ENCODE measurements around the gene OR1F1.
A peak's percentile ranks its signal among the peaks of the same experiment; 100 is the strongest.
"Not testable (repeated sequence)": the region's sequence is repeated elsewhere in the genome, so short reads cannot be mapped to it uniquely, and the experiment has no call there.

The OR1F1 gene

DNA sequence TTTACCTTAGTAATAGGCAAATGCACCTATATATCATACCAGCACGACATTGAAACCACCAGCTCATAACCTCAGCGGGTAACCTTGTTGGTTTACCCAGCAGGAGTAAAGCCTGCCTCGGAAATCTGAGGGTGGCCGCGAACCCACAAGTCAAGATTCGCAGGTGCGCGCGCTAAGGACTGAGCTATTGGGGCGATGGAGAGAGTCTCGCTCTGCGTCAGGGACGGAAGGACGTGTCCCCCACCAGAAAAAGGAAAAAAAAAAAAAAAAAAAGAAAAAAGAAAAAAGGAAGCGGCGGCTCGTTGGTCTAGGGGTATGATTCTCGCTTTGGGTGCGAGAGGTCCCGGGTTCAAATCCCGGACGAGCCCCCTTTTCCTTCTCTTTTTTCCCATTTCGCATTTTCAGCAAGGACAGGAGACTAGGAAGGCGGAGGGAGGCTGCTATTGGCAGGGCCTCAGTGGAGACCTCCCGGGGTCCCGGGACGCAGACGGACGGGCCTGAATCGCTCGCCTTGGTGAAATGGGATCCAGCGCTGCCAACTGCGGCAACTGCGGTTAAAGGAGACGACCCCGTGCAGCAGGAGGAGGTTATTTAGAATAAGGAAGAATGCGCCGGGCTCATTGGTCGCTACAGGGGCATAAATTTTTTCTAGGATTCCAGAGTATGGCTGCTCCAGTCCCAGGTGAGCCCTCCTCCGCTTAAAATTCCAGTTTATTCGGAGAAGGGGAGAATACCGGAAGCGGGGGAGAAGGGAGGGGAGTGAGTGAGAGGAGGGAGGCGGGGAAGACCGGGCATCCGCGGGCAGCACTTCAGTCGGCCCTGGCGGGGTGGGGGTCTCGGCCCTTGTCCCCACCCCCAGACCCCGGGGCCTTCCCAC lies at the start of gene OR1F1:
Gene OR1F1, plus strand, starts transcription at position 407 of the 877 bp plus-strand sequence.
- DNase-seq (ENCODE audit: low read depth in 2 of 2): peak in 1 of 2 donors; percentile 46

DNA sequence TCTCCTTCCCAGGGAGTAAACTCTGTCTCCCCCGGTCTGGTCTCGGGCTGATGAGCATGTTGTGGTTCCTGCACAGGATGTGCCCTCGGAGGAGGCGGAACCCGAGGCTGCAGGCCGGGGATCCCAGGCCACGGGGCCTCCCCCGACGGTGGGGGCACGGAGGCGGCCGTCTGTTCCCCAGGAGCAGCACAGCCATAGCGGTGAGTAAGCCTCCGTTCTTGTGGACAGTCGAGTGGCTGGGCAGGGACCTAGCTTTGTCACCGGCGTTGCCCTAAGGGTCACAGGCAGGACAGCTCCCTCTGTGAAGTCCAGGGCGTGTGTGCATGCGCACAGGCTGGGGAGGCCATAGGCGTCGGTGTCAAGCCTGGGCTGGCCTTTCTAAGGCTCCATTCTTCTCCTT lies 49.7 kb upstream of the OR1F1 start:
- no peak for DNase-seq (ENCODE audit: low read depth in 2 of 2)

DNA sequence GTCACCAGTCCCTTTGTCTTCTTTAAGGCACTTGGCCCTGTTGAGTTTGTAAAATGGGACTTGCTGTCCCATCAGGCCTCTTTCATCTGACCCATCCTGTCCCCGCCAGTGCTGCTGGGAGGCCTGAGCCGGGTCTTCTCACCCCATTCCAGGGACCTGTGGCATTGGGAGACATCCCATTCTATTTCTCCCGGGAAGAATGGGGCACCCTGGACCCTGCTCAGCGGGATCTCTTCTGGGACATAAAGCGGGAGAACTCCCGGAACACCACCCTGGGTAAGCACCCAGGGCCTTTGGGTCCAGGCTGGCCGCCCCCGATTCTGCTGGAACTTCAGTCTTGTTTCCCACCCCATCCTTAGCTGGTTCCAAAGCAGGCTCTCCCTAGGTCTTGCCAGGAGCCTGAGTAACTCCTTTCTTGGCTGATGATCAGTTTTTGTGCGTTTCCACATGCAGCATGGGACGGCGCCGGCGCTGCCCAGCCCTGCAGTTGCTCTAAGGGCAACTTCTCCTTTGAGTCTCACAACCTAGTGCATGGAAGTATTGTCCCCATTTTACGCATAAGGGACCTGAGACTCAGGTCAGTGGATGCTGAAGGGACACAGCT lies 49.1 kb upstream of the OR1F1 start:
- no peak for DNase-seq (ENCODE audit: low read depth in 2 of 2)

DNA sequence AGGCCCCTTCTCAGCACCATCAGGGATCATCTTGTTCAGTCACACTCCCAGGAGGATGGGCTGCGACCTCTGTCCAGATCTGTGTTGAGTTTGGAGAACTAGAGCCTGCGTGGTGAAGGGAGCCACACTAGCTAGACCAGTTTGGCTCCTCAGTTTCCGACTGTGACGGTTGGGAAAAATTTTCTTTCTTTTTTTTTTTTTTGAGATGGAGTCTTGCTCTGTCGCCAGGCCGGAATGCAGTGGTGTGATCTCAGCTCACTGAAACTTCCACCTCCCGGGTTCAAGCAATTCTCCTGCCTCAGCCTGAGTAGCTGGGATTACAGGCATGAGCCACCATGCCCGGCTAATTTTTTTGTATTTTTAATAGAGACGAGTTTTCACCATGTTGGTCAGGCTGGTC lies 48.4 kb upstream of the OR1F1 start:
- DNase-seq (ENCODE audit: low read depth in 2 of 2): not testable (repeated sequence)

DNA sequence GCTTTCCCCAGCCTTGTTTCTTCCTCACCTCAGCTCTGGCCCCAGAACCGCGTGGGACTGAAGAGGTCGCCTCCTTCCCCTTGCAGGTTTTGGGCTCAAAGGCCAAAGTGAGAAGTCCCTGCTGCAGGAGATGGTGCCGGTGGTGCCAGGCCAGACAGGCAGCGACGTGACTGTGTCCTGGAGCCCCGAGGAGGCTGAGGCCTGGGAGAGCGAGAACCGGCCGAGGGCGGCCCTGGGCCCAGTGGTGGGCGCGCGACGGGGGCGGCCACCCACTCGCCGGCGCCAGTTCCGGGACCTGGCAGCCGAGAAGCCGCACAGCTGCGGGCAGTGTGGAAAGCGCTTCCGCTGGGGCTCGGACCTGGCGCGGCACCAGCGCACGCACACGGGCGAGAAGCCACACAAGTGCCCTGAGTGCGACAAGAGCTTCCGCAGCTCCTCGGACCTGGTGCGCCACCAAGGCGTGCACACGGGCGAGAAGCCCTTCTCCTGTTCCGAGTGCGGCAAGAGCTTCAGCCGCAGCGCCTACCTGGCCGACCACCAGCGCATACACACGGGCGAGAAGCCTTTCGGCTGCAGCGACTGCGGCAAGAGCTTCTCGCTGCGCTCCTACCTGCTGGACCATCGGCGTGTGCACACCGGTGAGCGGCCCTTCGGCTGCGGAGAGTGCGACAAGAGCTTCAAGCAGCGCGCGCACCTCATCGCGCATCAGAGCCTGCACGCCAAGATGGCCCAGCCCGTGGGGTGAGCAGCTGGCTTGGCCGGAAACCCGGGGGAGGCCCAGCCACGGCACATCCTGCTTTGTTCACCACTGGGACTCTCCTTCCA lies 47.2 kb upstream of the OR1F1 start:
- DNase-seq (ENCODE audit: low read depth in 2 of 2): no peak

DNA sequence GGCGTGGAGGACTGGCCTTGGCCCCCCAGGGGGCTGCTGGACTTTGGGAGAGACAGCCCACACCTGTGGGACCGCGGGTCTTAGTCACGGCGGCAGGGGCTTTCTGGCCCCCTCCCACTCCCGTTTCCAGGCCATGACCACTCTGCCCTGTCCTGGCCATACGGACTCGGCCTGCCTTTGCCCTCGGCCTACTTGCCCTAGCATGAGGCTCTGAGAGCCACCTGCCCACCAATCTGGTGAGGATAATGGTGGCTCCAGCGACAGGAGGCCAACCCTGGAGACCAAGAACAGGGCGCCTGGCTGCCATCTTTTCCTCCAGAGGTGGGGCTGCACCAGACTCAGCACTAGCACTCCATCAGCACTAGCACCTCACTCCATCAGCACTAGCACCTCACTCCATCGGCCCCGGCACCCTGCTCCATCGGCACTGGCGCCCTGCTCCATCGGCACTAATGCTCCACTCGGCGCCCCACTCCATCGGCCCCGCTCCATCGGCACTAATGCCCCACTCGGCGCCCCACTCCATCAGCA lies 46.2 kb upstream of the OR1F1 start:
- DNase-seq (ENCODE audit: low read depth in 2 of 2): no peak

DNA sequence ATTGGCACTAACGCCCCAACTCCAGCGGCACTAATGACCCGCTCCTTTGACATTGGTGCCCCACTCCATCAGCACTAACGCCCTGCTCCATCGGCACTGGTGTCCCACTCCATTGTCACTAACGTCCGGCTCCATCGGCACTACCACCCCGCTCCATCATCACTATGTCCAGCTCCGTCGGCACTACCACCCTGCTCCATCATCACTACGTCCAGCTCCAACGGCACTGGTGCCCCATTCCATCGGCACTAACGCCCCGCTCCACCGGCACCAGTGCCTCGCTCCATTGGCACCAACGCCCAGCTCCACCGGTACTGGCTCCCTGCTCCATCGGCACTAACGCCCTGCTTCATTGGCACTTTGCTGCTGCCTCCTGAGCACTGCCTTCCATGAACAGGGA lies 45.7 kb upstream of the OR1F1 start:
- DNase-seq (ENCODE audit: low read depth in 2 of 2): no peak

DNA sequence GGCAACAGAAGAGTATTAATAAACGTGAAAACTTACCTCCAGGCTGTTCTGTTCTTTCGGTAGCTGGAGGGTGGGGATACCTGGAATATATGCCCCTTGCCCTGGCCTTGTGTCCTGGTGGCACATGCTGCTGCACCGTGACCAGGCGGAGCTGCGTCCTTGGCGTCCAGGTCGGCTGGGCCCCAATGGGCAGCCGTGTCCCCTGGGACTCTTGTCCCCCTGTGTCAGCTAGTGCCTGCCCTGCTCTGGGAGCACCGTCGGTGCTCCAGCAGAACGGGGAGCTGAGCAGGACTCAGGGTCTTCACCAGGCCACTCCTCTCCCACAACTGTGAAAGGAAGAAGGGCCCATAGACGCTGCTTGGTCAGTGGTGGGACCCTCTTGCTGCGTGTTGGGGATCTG lies 45.2 kb upstream of the OR1F1 start:
- no peak for DNase-seq (ENCODE audit: low read depth in 2 of 2)

DNA sequence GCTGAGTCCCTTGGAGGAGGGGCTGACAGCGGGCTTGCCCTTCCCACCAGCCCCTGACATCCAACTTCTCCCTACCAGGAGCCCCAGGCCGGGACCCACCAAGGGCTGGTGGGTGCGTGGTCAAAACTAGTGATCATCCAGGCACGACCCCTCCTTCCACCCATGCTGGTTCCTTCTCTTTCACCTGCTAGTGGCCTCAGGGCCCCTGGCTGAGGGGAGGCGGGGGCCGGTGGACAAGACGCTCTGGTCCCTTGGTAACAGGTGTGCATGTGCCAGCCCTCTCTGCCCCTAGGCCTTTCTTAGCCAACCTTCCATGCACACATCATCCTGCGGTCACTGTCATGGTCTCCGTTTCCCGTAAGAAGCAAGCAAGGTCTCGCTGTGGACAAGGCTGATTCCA lies 44.8 kb upstream of the OR1F1 start:
- DNase-seq (ENCODE audit: low read depth in 2 of 2): no peak

DNA sequence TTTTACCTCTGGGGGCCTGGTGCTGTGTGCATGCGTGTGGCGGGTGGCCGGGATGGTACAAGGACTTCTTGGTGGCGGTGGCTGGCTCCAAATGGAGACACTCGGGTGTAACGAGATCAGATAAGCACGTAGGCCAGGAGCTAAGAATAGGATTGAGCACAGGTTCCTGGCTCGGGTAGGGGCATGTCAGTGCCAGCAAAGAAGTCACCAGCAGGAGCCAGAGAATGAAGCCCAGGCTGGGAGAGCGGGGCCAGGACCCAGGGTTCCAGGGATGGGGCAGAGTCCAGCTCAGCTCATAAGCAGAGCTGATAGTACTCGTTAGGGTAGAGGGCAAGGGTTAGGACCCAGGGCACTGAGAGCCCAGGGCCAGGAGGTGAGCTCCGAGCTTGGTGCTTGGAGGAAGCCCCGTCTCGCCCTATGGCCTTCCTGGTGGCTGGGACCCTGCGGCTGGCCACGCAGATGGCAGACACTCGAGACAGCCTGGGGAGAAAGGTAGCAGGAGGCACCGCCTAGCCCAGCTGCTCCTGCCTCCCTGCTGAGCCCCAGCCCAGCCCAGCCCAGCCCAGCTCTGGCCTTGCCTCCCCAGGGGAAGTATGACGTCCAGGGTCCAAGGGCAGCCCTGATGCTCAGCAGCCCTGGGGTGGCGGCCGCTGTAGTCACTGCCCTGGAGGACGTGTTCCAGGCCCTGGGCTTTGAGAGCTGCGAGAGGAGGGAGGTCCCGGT lies 44.2 kb upstream of the OR1F1 start:
- DNase-seq (ENCODE audit: low read depth in 2 of 2): no peak

DNA sequence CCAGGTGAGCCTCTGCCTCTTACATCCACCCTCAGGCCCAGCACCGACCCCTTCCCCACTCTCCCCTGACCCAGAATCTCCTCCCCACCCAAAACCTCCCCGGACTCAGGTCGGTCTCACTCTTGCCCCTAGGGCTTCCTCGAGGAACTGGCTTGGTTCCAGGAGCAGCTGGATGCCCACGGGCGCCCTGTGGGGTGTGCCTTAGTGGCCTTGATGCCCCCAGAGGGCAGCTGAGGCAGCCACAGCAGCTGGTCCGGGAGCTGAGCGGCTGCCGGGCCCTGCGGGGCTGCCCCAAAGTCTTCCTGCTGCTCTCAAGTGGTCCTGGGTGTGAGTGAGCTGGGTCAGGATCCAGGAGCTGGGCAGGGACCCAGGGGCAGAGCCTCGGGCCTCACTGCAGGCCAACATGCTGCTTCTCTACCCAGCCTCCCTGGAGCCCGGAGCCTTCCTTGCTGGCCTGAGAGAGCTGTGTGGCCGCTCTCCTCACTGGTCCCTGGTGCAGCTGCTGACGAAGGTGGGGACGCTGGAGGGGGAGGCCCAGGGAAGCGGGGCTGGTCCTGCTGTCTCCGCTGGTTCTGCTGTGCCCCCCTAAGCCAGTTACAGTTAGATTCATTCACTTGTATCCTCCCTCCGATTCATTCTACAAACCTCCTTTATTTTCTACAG lies 43.6 kb upstream of the OR1F1 start:
- DNase-seq (ENCODE audit: low read depth in 2 of 2): no peak

DNA sequence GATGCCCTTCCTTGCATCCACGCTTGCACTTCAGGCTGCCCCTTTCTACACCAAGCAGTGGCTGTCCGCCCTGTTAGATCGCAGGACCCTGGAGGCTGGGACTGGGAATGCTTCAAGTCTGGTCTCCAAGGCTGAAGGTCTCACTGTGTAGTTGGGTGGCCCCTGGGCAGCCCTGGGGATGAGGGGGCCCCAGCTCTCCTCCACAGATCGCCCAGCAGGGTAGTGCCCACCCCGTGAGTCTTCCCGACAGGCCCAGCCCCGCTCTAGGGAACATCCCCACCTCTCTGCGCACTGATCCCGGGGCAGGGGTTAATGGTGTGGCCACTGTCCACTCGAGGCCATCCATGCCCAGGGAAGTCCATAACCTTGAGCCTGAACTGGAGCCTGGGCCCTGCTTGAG lies 42.9 kb upstream of the OR1F1 start:
- DNase-seq (ENCODE audit: low read depth in 2 of 2): no peak

DNA sequence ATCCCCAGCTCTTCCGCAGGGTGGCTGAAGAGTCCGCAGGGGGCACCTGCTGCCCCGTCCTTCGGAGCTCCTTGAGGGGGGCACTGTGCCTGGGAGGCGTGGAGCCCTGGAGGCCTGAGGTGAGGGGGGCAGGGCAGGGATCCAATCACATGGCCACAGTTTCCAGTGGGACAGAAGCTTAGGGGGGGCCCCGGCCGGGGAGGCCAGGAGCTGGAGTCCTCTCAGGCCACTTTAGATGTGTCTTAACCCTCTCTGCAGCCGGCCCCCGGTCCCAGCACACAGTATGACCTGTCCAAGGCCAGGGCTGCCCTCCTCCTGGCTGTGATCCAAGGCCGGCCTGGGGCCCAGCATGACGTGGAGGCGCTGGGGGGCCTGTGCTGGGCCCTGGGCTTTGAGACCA lies 42.3 kb upstream of the OR1F1 start:
- DNase-seq (ENCODE audit: low read depth in 2 of 2): no peak

DNA sequence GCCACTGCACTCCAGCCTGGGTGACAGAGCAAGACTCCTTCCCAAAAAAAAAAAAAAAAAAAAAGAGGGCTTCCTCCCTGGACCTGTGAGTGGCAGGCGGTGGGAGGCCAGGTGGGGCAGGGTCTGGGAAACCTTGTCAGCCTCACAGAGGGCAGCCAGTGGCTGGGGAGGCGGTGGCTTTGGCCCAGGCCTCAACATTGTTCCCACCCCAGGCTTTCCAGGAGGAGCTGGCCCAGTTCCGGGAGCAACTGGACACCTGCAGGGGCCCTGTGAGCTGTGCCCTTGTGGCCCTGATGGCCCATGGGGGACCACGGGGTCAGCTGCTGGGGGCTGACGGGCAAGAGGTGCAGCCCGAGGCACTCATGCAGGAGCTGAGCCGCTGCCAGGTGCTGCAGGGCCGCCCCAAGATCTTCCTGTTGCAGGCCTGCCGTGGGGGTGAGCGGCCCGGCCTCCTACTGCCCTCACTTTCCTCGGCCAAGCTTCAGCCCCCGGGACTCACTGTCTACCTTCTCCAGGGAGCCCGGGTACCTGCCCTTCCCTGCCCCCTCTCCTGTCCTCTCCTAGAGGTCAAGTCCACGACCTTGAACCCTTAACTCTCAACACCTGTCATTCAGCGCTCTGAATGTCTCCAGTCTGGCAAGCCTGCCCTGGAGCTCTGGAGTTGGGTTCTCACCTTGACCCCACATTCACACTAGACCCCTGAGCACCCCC lies 40.8 kb upstream of the OR1F1 start:
- no peak for DNase-seq (ENCODE audit: low read depth in 2 of 2)

DNA sequence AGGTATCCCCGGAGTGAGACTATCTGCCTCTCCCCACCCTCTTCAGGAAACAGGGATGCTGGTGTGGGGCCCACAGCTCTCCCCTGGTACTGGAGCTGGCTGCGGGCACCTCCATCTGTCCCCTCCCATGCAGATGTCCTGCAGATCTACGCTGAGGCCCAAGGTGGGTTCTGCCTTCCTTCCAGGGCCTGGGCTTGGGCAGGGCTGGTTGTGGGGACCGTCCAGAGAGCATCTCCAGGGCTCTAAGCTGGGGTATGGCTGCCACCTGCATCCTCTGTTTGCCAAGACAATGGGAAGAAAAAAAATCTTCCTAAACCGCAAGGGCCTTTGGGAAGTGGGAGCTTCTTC lies 40.3 kb upstream of the OR1F1 start:
- DNase-seq (ENCODE audit: low read depth in 2 of 2): no peak

DNA sequence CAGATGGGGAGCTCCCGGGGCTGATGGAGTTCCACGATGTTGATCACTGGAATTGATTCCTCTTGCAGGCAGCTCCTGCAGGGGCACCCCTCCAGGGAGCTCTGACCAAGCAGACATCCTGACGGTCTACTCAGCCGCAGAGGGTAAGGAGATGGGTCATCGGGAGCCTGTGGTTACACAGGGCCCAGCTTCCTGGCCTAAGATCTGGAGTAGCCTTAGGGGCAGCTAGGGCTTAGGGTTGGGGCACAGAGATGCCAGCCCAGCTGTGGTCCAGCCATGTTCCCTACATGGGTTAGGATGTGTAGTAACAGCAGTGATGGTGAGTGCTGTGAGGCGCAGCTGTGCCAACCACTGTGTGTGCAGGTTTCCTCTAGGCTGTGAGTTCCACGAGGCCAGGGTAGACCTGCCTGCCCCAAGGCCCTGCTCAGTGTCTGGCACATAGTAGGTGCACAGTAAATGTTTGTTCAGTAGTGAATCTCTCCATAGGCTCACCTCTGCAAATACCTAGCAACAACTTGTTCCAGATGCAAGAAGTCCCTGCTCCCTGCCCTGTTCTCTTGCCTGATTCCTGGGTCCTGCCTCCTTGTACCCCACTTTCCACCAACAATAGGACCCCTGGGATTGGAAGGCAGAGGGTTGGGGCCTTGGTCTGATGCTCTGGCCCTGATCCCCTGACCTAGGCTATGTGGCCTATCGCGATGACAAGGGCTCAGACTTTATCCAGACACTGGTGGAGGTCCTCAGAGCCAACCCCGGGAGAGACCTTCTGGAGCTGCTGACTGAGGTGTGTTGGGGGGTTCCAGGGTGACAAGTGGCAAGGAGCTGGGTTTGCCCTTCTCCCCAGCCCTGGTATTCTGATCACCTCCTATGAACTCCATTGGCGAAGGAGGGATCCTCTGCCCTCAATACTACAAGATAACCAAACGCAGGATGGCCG lies 39.5 kb upstream of the OR1F1 start:
- DNase-seq (ENCODE audit: low read depth in 2 of 2): no peak

DNA sequence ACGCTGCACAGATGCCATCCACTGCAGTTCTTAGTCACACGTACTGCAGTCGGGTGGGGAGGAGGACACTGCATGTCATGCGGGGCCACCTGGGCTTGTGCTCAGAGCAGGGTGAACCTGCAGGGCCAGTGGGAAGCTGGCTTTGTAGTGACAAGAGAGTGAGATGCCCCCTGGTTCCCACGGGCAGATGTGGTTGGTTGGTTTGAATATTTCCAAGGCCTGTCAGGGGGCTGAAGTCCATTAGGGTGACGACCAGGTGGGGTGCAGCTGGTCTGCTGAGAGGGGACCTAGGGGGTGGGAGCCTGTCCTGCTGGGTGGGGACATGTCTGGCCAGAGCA lies 38.8 kb upstream of the OR1F1 start:
- DNase-seq (ENCODE audit: low read depth in 2 of 2): no peak

DNA sequence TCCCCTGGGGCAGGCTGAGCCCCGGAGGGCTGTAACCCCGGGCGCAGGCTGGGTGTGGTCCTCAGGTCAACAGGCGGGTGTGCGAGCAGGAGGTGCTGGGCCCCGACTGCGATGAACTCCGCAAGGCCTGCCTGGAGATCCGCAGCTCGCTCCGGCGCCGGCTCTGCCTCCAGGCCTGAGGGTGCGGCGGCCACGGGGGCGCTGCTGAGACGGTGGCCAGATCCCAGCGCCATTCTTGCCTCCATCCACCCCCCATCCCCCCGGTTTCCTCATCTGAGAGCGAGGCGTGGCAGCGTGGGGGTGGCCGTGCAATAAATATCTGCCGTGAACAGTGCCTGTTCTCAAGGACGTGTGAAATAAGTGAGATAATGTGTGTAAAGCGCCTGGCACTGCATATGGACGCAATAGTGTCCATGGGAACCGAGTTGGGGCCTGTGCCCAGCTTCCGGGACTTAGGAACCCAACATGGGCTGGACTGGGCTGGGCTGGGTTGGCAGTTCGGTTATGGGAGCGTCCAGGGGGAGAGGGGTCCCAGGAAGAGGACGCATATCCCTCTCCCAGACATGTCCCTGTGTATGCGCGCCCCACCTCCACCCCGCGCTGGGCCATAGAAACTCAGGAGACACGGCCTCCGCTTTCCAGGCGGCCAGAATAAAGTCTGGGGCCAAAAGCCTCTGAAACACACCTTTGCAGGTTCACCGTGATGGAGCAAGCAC lies 38.2 kb upstream of the OR1F1 start:
- peak in 1 of 2 donors; percentile 42 for DNase-seq (ENCODE audit: low read depth in 2 of 2)

Data from stimulated activated CD4-positive, alpha-beta T cell treated with anti-CD3 and anti-CD28 coated beads, Interleukin-1b, Interleukin-23, amount 100 ng/mL, for 4 hours (primary cell).